GM12878 (cell line): ENCODE data around the gene ZNF507. TPM values are rescaled to one million over a fixed set of nuclear protein-coding genes. Genes with fewer than 3 reads are reported as not detected.
"Not testable (repeated sequence)": the region's sequence is repeated elsewhere in the genome, so short reads cannot be mapped to it uniquely, and the experiment has no call there.

Experiments
- ATAC-seq: fragments of 200-7000 bp; cut with Tn5 transposase; 3 replicates; pipeline ENCODE4 v1.9.1; 2020; ENCODE audit warnings: mild to moderate bottlenecking, moderate library complexity
- BruUV-seq: library from RNA; stranded (reverse); fragments of 400-500 nt; replicated peaks from 2 replicates; lab custom pipeline; 2021; lab: Mats Ljungman, UMichigan
- CTCF ChIA-PET: fragments of 300-600 bp; sonication (Branson Sonifier 250); formaldehyde crosslinking; extraction: SDS; loops from one replicate; lab custom pipeline; 2021; ENCODE audit warnings: inconsistent platforms; lab: Yijun Ruan, JAX
- POLR2A ChIA-PET: fragments of 350-600 bp; formaldehyde crosslinking; extraction: SDS; loops from one replicate; lab custom pipeline; 2021; ENCODE audit warnings: inconsistent platforms; lab: Charles Lee
- RAD21 ChIA-PET: fragments of 300-600 bp; sonication (Branson Sonifier 250); formaldehyde crosslinking; loops from one replicate; lab custom pipeline; 2023; ENCODE audit warnings: antibody characterized with exemption; ENCODE audit not compliant: unreplicated experiment; lab: Charles Lee
- SMC1A ChIA-PET: fragments of 300-600 bp; sonication (Branson Sonifier 250); formaldehyde crosslinking; loops from one replicate; lab custom pipeline; 2023; ENCODE audit not compliant: unreplicated experiment, uncharacterized antibody; lab: Charles Lee
- DNase-seq: peaks from one replicate; pipeline ENCODE4 v3.0.0-alpha.2; 2011; ENCODE audit warnings: low read depth, low spot score
- FAIRE-seq: peaks from 3 replicates; lab custom pipeline; 2011; peaks lifted over from hg19 to GRCh38; lab: Jason Lieb, UNC
- H2AFZ ChIP-seq: 2 replicates; pipeline ENCODE4 v1.6.0; 2011; ENCODE audit warnings: low read depth, low read length, control low read depth; ENCODE audit not compliant: control insufficient read depth
- H3K27ac ChIP-seq: 2 replicates; pipeline ENCODE4 v1.5.1; 2011; ENCODE audit warnings: control low read depth; ENCODE audit not compliant: control insufficient read depth, insufficient read depth
- H3K27me3 ChIP-seq, 2 experiments: replicated peaks in 1 of 2; 2 replicates each; pipeline versions ENCODE4 v1.6.0 to v1.6.1; 2011; ENCODE audit warnings: low read length in 1 of 2; ENCODE audit not compliant: control insufficient read depth in 2 of 2, insufficient read depth in 2 of 2
- H3K36me3 ChIP-seq, 2 experiments: 2 replicates each; pipeline ENCODE4 v1.5.1; 2011; ENCODE audit warnings: low read length in 1 of 2; ENCODE audit not compliant: control insufficient read depth in 2 of 2, insufficient read depth in 2 of 2
- H3K4me1 ChIP-seq: 2 replicates; pipeline ENCODE4 v1.6.1; 2011; ENCODE audit warnings: mild to moderate bottlenecking, low read length, moderate library complexity, mixed read lengths; ENCODE audit not compliant: control insufficient read depth, insufficient read depth
- H3K4me2 ChIP-seq: 2 replicates; pipeline ENCODE4 v1.6.0; 2011; ENCODE audit warnings: control low read depth; ENCODE audit not compliant: control insufficient read depth, insufficient read depth
- H3K4me3 ChIP-seq: fragments of 200-600 bp; sonication (generic); 2 replicates; pipeline ENCODE4 v1.5.1; 2016
- H3K79me2 ChIP-seq: 2 replicates; pipeline ENCODE4 v1.6.0; 2011; ENCODE audit warnings: low read length; ENCODE audit not compliant: control insufficient read depth, insufficient read depth
- H3K9ac ChIP-seq: 2 replicates; pipeline ENCODE4 v1.8.0; 2011; ENCODE audit warnings: low read length, control low read depth, mixed read lengths; ENCODE audit not compliant: control insufficient read depth, insufficient read depth
- H3K9me3 ChIP-seq: replicated peaks from 3 replicates; pipeline ENCODE4 v1.5.1; 2011; ENCODE audit warnings: mild to moderate bottlenecking, low read length; ENCODE audit not compliant: control insufficient read depth, insufficient read depth
- H4K20me1 ChIP-seq: 2 replicates; pipeline ENCODE4 v1.6.0; 2011; ENCODE audit not compliant: control insufficient read depth, insufficient read depth
- CREB1 ChIP-seq: IDR thresholded peaks from 2 replicates; pipeline ENCODE4 v1.6.1; 2012; ENCODE audit warnings: low read depth, mild to moderate bottlenecking, inconsistent platforms
- ZNF592 ChIP-seq: fragments of 450-650 bp; IDR thresholded peaks from 2 replicates; pipeline ENCODE4 v1.6.1; 2017; ENCODE audit warnings: mild to moderate bottlenecking, moderate library complexity
- WGBS: methylation state at CpG from one replicate; pipeline ENCODE4 v1.1.6; 2016; ENCODE audit warnings: low lambda C conversion rate; ENCODE audit not compliant: insufficient replicate concordance, insufficient coverage; ENCODE audit errors: missing lambda C conversion rate; 5-methylcytosine and 5-hydroxymethylcytosine counted together
- in situ Hi-C: fragments of 300-500 bp; cut with MboI; formaldehyde crosslinking; loops from 9 replicates; pipeline ENCODE4 v1.14.3; 2018; ENCODE audit warnings: mixed read lengths
- intact Hi-C: fragments of 100-400 bp; cut with micrococcal nuclease; formaldehyde crosslinking; loops from one replicate; pipeline ENCODE4 v1.14.2; 2022; ENCODE audit not compliant: unreplicated experiment
- polyA plus RNA-seq, 11 experiments: library from polyadenylated mRNA; depleted of rRNA in 4 of 11; unstranded in 6 of 11; stranded (reverse) in 5 of 11; fragments of >200 nt; fragmentation: Nextera tagmentation in 4 of 11; fragmentation: Illumina TruSeq in 1 of 11; extraction: Ambion mirVana in 4 of 11; extraction: Trizol in 1 of 11; gene quantifications; 1 replicate in 1 of 11; 2 replicates in 10 of 11; pipeline versions ENCODE4 v1.2.1 to v1.2.3, GENCODE V29; 2011 to 2016; ENCODE audit warnings: inconsistent platforms in 2 of 11, missing spikeins in 2 of 11, low read depth in 1 of 11
- total RNA-seq, 4 experiments: library from RNA; depleted of rRNA in 3 of 4; stranded (reverse); fragments of >200 nt in 3 of 4; fragmentation: Illumina TruSeq in 1 of 4; extraction: Trizol in 1 of 4; gene quantifications; 2 replicates each; pipeline versions ENCODE4 v1.2.1 to v1.2.3, GENCODE V29; 2013 to 2021

ZNF507 gene
- total and polyA plus RNA-seq, 10 of the 15 experiments (the other 5 are each of a cell fraction or from before 2014, with no cell fraction given): 2.3 to 18.4 (median 10.1) TPM

GRCh38 chr19:32373585-32374295, 28.3 kb downstream of the ZNF507 start:
- H3K4me3 ChIP-seq: no peak overlapping the region
- FAIRE-seq (no peak), DNase-seq (no peak), ATAC-seq (no peak)
- no peaks in the 10 kb centered on the region for H3K4me1 ChIP-seq
- intact Hi-C loops: no loop called here
- H3K79me2 ChIP-seq: no peaks in the 10 kb centered on the region; the same call in 1 of the 2 replicates
- CTCF ChIA-PET: interaction anchor here (0.7 kb wide), 1 partner anchor 82 kb away, joined by 3 read pairs; no protein-coding TSS in a partner anchor
- no peaks in the 10 kb centered on the region for H3K27me3 ChIP-seq
- RAD21 ChIA-PET: no interaction called here
- H3K27ac ChIP-seq: no peak overlapping the region
- no peaks in the 10 kb centered on the region for H4K20me1 ChIP-seq
- in situ Hi-C loops: no loop called here
- 89% methylated on average over 10 of the region's 10 CpGs for WGBS
- no peak overlapping the region for H3K9ac ChIP-seq
- H3K9me3 ChIP-seq: no peaks in the 10 kb centered on the region; the same call in 2 of the 3 replicates
- SMC1A ChIA-PET: interaction anchor here (1.6 kb wide), 1 partner anchor 13 kb away, joined by 5 read pairs; no protein-coding TSS in a partner anchor
- no TSS peak for BruUV-seq
- POLR2A ChIA-PET: interaction anchor here (0.5 kb wide), 1 partner anchor 234 kb away, joined by 3 read pairs; no protein-coding TSS in a partner anchor
- no peak for TF ChIP-seq CREB1
- TF ChIP-seq ZNF592: no peak
- H3K4me2 ChIP-seq: no peak overlapping the region
- peaks cover 15 to 34% of the 10 kb centered on the region in 2 experiments for H3K36me3 ChIP-seq
- no peak overlapping the region for H2AFZ ChIP-seq

GRCh38 chr19:32374362-32374761, 29.0 kb downstream of the ZNF507 start:
- intact Hi-C loops, H3K79me2 ChIP-seq, in situ Hi-C loops, H2AFZ ChIP-seq, FAIRE-seq, H3K4me2 ChIP-seq, BruUV-seq, H3K27ac ChIP-seq, H4K20me1 ChIP-seq, H3K9ac ChIP-seq, ATAC-seq, H3K4me3 ChIP-seq, H3K27me3 ChIP-seq, H3K9me3 ChIP-seq, RAD21 ChIA-PET, DNase-seq, H3K4me1 ChIP-seq: not testable (repeated sequence)
- WGBS: 96% methylated on average over 3 of the region's 3 CpGs
- peaks cover 15 to 30% of the 10 kb centered on the region in 2 experiments for H3K36me3 ChIP-seq
- ChIA-PET CTCF (interaction anchor here (0.7 to 1.4 kb wide), 2 partner anchors 16 to 81 kb away, joined by 3 read pairs; no protein-coding TSS in a partner anchor), POLR2A (interaction anchor here (0.5 kb wide), 1 partner anchor 233 kb away, joined by 3 read pairs; no protein-coding TSS in a partner anchor), SMC1A (interaction anchor here (0.7 to 1.6 kb wide), 2 partner anchors 13 to 58 kb away, joined by 3 to 5 read pairs; no protein-coding TSS in a partner anchor)
